Hepatocyte (in vitro differentiated cells): ENCODE data around the gene S100A3. TPM values are rescaled to one million over a fixed set of nuclear protein-coding genes. Genes with fewer than 3 reads are reported as not detected.

Experiments used
- DNase-seq: peaks from one replicate; pipeline ENCODE4 v3.0.0-alpha.2; 2016; ENCODE audit warnings: low spot score
- H2AFZ ChIP-seq: fragments of 200-600 bp; sonication (generic); 2 replicates; pipeline ENCODE4 v1.6.0; 2016; ENCODE audit warnings: antibody characterized with exemption, mild to moderate bottlenecking
- H3K27ac ChIP-seq: fragments of 200-600 bp; sonication (generic); 2 replicates; pipeline ENCODE4 v1.5.1; 2016; ENCODE audit warnings: mild to moderate bottlenecking
- H3K27me3 ChIP-seq: fragments of 200-600 bp; sonication (generic); 2 replicates; pipeline ENCODE4 v1.6.1; 2016
- H3K36me3 ChIP-seq: fragments of 200-600 bp; sonication (generic); replicated peaks from 2 replicates; pipeline ENCODE4 v1.5.1; 2016; ENCODE audit warnings: low read depth; ENCODE audit not compliant: insufficient read depth
- H3K4me1 ChIP-seq: fragments of 200-600 bp; sonication (generic); 2 replicates; pipeline ENCODE4 v1.5.1; 2016; ENCODE audit warnings: mild to moderate bottlenecking, moderate library complexity; ENCODE audit not compliant: insufficient read depth
- H3K4me2 ChIP-seq: fragments of 200-600 bp; sonication (generic); 2 replicates; pipeline ENCODE4 v1.6.0; 2016
- H3K4me3 ChIP-seq: fragments of 200-600 bp; sonication (generic); 2 replicates; pipeline ENCODE4 v1.5.1; 2016; ENCODE audit warnings: mild to moderate bottlenecking
- H3K79me2 ChIP-seq: fragments of 200-600 bp; sonication (generic); 2 replicates; pipeline ENCODE4 v1.6.0; 2017; ENCODE audit warnings: mild to moderate bottlenecking
- H3K9me2 ChIP-seq: fragments of 200-600 bp; sonication (generic); replicated peaks from 2 replicates; pipeline ENCODE4 v1.6.0; 2017; ENCODE audit warnings: mild to moderate bottlenecking; ENCODE audit not compliant: insufficient read depth
- H3K9me3 ChIP-seq: fragments of 200-600 bp; sonication (generic); 2 replicates; pipeline ENCODE4 v1.5.1; 2016; ENCODE audit warnings: low read depth, mild to moderate bottlenecking
- H4K20me1 ChIP-seq: fragments of 200-600 bp; sonication (generic); 2 replicates; pipeline ENCODE4 v1.6.0; 2016; ENCODE audit warnings: mild to moderate bottlenecking; ENCODE audit not compliant: insufficient read depth, poor library complexity, severe bottlenecking
- CTCF ChIP-seq: fragments of 200-600 bp; sonication (generic); IDR thresholded peaks from 2 replicates; pipeline ENCODE4 v1.5.1; 2016; ENCODE audit warnings: antibody characterized with exemption, mild to moderate bottlenecking; ENCODE audit not compliant: poor library complexity
- EZH2 ChIP-seq: fragments of 200-600 bp; sonication (generic); IDR thresholded peaks from 2 replicates; pipeline ENCODE4 v1.6.1; 2016; ENCODE audit warnings: antibody characterized with exemption, mild to moderate bottlenecking, borderline replicate concordance
- EZH2phosphoT487 ChIP-seq: fragments of 200-600 bp; sonication (generic); IDR thresholded peaks from one replicate; pipeline ENCODE4 v1.6.1; 2018; ENCODE audit warnings: antibody characterized with exemption, mild to moderate bottlenecking, low read depth, moderate library complexity; ENCODE audit not compliant: unreplicated experiment, severe bottlenecking
- WGBS: methylation state at CpG from one replicate; pipeline ENCODE4 v1.1.6; 2016; ENCODE audit warnings: low lambda C conversion rate; ENCODE audit errors: missing lambda C conversion rate; 5-methylcytosine and 5-hydroxymethylcytosine counted together
- polyA plus RNA-seq: library from polyadenylated mRNA; unstranded; fragments of >200 nt; fragmentation: Nextera tagmentation; extraction: Ambion mirVana; gene quantifications from 2 replicates; pipeline ENCODE4 v1.2.1, GENCODE V29; 2016
- total RNA-seq: library from RNA; depleted of rRNA; stranded (reverse); fragments of >200 nt; gene quantifications from 2 replicates; pipeline ENCODE4 v1.2.3, GENCODE V29; 2014

The S100A3 gene
- total and polyA plus RNA-seq, 2 experiments from 2014 or later, result 1.9 to 2.7 TPM

- H3K4me1 ChIP-seq, result peaks cover 43% of the 10 kb centered on the region
- H4K20me1 ChIP-seq, result no peaks in the 10 kb centered on the region
- H3K27ac ChIP-seq, result peak overlapping the region; percentile 94
- DNase-seq, result no peak
- no peaks in the 10 kb centered on the region for H3K9me3 ChIP-seq
- H3K27me3 ChIP-seq, result no peaks in the 10 kb centered on the region
- TF ChIP-seq EZH2, result no peak
- no peak for TF ChIP-seq CTCF
- TF ChIP-seq EZH2phosphoT487, result no peak
- H3K4me2 ChIP-seq, result peak overlapping the region; percentile 87
- peaks cover 18% of the 10 kb centered on the region for H3K79me2 ChIP-seq
- no peaks in the 10 kb centered on the region for H3K9me2 ChIP-seq
- H3K4me3 ChIP-seq, result no peak overlapping the region
- no peaks in the 10 kb centered on the region for H3K36me3 ChIP-seq
- 88% methylated on average over 7 of the region's 7 CpGs for WGBS
- H2AFZ ChIP-seq, result no peak overlapping the region
Observed at GRCh38 chr1:153534226-153534924, 14.7 kb downstream of the S100A3 start.

DNA sequence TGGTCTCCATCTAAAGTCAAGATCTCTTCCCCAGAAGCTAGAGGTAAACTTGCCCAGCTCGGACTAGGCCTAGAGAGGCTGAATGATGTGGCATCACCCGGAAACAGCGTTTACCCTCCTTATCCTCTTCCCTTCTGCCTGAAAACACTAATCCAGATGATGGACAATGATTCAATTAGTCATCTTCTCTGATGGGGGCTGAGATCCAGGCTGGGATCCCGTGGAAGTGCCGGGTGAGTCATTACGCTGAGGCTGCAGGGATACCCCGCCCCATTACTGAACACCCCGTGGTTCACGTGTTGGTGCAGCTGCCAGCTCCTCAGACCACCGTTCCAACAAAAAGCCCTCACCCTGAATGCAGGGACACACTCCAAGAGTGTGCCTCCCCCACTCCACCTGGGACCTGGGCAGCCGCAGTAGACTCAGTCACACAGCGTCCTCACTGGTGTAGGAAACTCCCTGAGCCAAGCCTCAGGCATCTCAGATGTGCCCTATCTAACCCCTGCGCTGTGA is 15.3 kb downstream of the S100A3 start:
- WGBS, result 62% methylated on average over 13 of the region's 13 CpGs
- Histone ChIP-seq H2AFZ (no peak overlapping the region), H3K27me3 (no peaks in the 10 kb centered on the region), H3K4me2 (peak overlapping the region; percentile 87), H3K4me1 (peaks cover 43% of the 10 kb centered on the region), H3K36me3 (no peaks in the 10 kb centered on the region), H3K79me2 (peaks cover 18% of the 10 kb centered on the region), H3K9me3 (no peaks in the 10 kb centered on the region), H3K4me3 (no peak overlapping the region), H3K27ac (peak overlapping the region; percentile 94), H4K20me1 (no peaks in the 10 kb centered on the region), H3K9me2 (no peaks in the 10 kb centered on the region)
- peak; percentile 72 for DNase-seq
- TF ChIP-seq CTCF, result no peak

- Histone ChIP-seq H3K27ac (peak overlapping the region; percentile 94), H3K9me3 (no peaks in the 10 kb centered on the region), H3K4me1 (peaks cover 43% of the 10 kb centered on the region), H3K9me2 (no peaks in the 10 kb centered on the region), H3K79me2 (peaks cover 18% of the 10 kb centered on the region), H3K4me3 (no peak overlapping the region), H3K4me2 (peak overlapping the region; percentile 87), H3K27me3 (no peaks in the 10 kb centered on the region), H2AFZ (peak overlapping the region; percentile 45), H3K36me3 (no peaks in the 10 kb centered on the region), H4K20me1 (no peaks in the 10 kb centered on the region)
- TF ChIP-seq EZH2 (no peak), CTCF (peak; percentile 95), EZH2phosphoT487 (no peak)
- peak; percentile 94 for DNase-seq
- WGBS, result 18% methylated on average over 29 of the region's 34 CpGs
Observed at GRCh38 chr1:153532769-153533599, 16.1 kb downstream of the S100A3 start.
